Prostate gland (tissue), 2 donors: ENCODE measurements around the gene ACSS1.

Experiments
- POLR2A ChIP-seq: fragments of 450-650 bp; IDR thresholded peaks from one replicate; pipeline ENCODE4 v1.6.1; 2016; ENCODE audit warnings: antibody characterized with exemption, mild to moderate bottlenecking
- POLR2AphosphoS5 ChIP-seq: sonication (generic); formaldehyde crosslinking; IDR thresholded peaks from one replicate; pipeline ENCODE4 v1.6.1; 2017; ENCODE audit warnings: antibody characterized with exemption
- TF ChIP-seq, protein P1 (sequence below), 4 experiments: fragments of 200-600 bp in 2 of 4; fragments of 450-650 bp in 2 of 4; sonication (generic) in 2 of 4; IDR thresholded peaks; 1 replicate in 3 of 4; 2 replicates in 1 of 4; pipeline ENCODE4 v1.5.1; 2016 to 2019; ENCODE audit warnings: antibody characterized with exemption in 4 of 4, mild to moderate bottlenecking in 2 of 4, moderate library complexity in 2 of 4

DNA sequence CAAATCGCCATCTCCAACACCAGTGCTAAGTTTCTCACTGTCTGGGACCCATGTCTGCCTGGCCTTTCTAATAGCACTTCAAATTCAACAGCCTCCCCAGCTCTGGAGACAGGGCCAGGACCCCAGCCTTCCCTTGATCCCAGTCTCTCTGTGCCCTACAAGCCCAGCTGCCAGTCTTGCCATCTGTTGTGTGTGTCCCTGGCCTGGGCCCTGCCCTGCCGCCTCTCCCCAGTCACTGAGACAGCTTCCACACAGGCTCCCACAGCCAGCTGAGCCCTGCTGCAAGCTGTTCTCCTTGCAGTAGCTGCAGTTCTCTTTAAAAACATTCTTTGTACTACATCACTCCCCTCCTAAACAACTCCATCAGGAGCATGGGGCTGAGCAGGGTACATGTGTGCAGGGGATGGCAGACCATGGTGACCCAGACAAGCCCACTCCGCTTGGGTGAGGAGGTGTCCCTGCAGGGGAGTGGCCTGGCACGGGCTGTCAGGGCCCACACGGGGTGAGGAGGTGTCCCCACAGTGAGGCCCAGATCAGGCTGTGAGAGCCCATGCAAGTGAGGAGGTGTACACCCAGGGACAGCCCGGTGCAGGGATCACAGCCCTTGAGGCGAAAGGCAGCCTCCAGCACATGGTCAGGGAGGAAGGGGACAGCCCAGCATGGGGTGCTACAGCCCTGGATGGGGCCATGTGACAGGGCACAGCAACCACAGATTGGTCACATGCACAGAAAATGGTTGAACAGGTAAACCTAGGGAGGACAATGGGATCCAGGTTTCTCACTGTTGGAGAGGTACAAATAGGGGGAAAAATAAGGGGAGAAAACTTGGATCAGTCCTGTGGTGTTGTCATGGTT, 92.6 kb downstream of the ACSS1 start:
- TF ChIP-seq, protein P1, sequence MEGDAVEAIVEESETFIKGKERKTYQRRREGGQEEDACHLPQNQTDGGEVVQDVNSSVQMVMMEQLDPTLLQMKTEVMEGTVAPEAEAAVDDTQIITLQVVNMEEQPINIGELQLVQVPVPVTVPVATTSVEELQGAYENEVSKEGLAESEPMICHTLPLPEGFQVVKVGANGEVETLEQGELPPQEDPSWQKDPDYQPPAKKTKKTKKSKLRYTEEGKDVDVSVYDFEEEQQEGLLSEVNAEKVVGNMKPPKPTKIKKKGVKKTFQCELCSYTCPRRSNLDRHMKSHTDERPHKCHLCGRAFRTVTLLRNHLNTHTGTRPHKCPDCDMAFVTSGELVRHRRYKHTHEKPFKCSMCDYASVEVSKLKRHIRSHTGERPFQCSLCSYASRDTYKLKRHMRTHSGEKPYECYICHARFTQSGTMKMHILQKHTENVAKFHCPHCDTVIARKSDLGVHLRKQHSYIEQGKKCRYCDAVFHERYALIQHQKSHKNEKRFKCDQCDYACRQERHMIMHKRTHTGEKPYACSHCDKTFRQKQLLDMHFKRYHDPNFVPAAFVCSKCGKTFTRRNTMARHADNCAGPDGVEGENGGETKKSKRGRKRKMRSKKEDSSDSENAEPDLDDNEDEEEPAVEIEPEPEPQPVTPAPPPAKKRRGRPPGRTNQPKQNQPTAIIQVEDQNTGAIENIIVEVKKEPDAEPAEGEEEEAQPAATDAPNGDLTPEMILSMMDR (IDR thresholded peaks at IDR 0.05), result no peak
- no peak for TF ChIP-seq POLR2AphosphoS5
- TF ChIP-seq POLR2A, result no peak
